GM21825 (cell line): ENCODE data around the gene NUP210L.

ENCODE experiments used
- ATAC-seq: cut with Tn5 transposase; IDR thresholded peaks from one replicate; pipeline ENCODE4 v1.9.1; 2021; ENCODE audit warnings: mild to moderate bottlenecking, moderate library complexity; ENCODE audit not compliant: unreplicated experiment

Gene NUP210L

DNA sequence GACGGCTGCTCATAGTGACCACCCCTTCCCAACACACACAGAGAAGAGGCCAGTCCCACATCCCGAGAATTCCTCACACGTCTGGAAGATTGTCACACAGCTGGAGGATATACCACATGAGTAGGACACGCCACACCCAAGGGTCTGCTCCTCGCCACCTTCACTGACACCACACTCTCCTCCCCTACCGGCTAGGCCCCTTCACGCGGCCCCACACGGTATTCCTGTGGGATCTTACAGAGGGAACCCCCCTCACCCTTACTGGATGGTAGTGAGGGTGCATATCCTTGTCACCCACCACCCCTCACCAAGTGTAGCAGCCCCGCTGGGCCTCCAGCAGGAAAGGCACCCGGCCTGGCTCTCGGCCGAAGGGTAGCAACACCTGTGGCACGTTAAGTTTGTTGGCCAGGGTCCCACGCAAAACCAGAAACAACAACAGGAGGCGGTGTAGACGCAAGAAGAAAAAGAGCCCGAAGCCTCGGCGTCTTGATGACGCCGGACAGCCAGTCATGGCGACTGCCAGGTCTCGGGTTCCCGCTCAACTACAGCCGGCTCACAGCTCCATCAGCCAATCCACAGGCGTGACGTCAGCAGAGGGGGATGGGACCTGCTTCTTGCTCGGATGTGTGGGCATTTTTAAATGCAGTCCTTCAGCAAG is at the start of gene NUP210L:
TSS of gene NUP210L (minus strand) at position 540 of the 658 bp plus-strand sequence.
- ATAC-seq: no peak

GRCh38 chr1:154199563-154199879 is 44.6 kb upstream of the NUP210L start:
- ATAC-seq: no peak

GRCh38 chr1:154198756-154199562 is 44.1 kb upstream of the NUP210L start:
- ATAC-seq: no peak

DNA sequence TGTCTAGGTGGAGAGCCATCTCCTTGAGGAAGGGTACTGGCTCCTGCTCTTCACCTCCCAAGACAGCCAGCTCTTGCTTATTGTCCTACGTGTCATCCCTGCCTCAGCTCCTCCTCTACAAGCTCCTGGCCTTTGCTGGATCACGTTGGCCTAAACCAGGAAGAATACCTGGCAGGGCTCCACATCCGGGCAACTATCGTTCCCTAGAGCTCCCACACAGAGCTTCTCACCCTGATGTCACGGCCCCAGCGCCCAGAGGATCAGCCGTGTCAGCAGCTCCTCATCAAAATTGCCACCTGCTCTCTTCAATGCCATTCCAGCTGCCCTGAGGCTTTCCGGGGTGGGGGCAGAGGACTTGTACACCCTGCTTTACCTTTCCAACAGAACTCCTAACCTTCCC is 38.9 kb upstream of the NUP210L start:
- ATAC-seq: no peak

GRCh38 chr1:154192476-154192875 is 37.6 kb upstream of the NUP210L start:
- no peak for ATAC-seq

- no peak for ATAC-seq
These were observed 37.2 kb upstream of the NUP210L start, which contains the start of gene TPM3 for GRCh38 chr1:154191990-154192461. Gene TPM3 (minus strand): TSS chr1:154192100. CDS start chr1:154192018, 82 bp downstream.

GRCh38 chr1:154190550-154190949 is 35.7 kb upstream of the NUP210L start:
- ATAC-seq: no peak

GRCh38 chr1:154186852-154187501 is 32.1 kb upstream of the NUP210L start:
- ATAC-seq: no peak

GRCh38 chr1:154186177-154186576 is 31.3 kb upstream of the NUP210L start:
- ATAC-seq: no peak

GRCh38 chr1:154183046-154183915 is 28.4 kb upstream of the NUP210L start:
- peak; percentile 68 for ATAC-seq

DNA sequence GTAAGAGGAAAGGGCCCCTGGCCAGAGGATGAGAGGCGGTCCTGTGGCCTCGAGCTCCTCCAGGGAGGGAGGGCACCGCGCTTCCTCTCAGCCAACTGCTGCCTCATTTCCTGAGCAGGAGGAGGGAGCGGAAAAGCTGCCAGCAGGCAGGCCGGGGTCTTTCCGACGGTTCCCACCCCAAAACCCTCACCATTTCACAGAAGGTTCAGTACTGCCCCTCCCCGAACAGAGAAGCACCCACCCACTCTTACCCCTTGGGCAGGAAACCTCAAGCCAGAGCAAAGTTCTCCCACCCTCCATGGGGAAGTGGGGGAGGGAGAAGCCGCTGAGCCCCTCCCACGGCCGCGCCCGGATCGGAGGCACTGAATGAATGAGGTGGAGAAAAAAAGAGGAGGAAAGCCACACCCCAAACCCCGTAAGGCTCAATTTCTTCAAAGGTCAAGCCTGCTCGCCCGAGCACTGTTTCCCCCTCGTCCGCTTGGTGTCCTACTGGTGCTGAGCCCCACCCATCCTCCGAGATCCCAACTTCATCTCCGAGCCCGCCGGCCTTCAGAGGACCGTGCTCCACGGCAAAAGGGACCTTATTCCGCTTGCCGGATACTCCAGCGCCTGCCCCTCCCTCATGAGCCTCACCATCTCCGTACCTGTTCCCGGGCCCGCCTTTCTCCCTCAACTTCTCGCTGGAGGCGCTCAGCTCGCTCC is 27.6 kb upstream of the NUP210L start:
- ATAC-seq: peak; percentile 54

- no peak for ATAC-seq
These were observed 27.1 kb upstream of the NUP210L start for GRCh38 chr1:154181944-154182343.

- ATAC-seq: no peak
These were observed 25.2 kb upstream of the NUP210L start for GRCh38 chr1:154179946-154180687.

GRCh38 chr1:154178911-154179811 is 24.3 kb upstream of the NUP210L start:
- ATAC-seq: no peak

DNA sequence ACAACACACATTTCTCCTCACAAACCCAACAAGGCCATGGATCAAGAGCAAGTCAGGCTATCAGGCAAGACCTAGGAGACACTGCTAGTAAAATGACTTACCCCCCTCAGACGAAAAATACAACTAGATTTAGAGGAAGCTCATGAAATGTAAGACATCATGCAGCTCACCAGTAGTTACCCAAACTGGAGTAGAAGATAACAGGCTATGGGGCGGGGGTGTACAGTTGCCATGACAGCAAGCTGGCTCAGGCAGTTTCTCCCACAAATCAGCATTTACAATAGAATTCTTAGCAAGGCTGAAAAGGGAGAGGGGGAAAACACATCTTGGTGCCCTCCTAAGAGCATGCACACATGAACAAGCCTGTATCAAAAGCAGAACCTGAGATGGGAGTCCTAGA is 23.1 kb upstream of the NUP210L start:
- no peak for ATAC-seq

- no peak for ATAC-seq
These were observed 21.5 kb upstream of the NUP210L start for GRCh38 chr1:154176337-154176736.

DNA sequence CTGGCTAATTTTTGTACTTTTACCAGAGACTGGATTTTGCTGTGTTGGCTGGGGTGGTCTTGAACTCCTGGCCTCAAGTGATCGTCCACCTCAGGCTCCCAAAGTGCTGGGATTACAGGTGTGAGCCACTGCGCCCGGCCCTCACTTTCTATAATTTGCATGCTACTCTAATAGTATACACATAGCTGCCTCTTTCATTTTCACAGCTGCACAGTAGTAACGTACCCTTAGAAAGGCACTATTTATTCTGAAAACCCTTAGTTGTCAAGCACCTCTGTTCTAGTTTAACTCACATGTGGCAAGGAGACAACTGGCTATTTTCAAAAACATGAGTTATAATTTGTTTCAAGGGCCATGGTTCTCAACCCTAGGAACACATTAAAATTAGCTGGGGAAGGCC is 19.8 kb upstream of the NUP210L start:
- no peak for ATAC-seq

GRCh38 chr1:154171880-154172279 is 17.0 kb upstream of the NUP210L start:
- no peak for ATAC-seq

- ATAC-seq: no peak
These were observed 16.3 kb upstream of the NUP210L start for GRCh38 chr1:154171223-154171583.
